NB4 (cell line): ENCODE results near the gene IMP4.

Experiments used
- MYC ChIP-seq: IDR thresholded peaks from 2 replicates; pipeline ENCODE4 v1.6.1; 2011; ENCODE audit warnings: low read depth, low read length
- POLR2A ChIP-seq: IDR thresholded peaks from 2 replicates; pipeline ENCODE4 v1.6.1; 2011; ENCODE audit warnings: mild to moderate bottlenecking; ENCODE audit not compliant: insufficient read length; ENCODE audit errors: extremely low read depth
- TF ChIP-seq, protein P1 (sequence below): IDR thresholded peaks from one replicate; pipeline ENCODE4 v1.5.1; 2012; ENCODE audit warnings: low read depth, low read length

DNA sequence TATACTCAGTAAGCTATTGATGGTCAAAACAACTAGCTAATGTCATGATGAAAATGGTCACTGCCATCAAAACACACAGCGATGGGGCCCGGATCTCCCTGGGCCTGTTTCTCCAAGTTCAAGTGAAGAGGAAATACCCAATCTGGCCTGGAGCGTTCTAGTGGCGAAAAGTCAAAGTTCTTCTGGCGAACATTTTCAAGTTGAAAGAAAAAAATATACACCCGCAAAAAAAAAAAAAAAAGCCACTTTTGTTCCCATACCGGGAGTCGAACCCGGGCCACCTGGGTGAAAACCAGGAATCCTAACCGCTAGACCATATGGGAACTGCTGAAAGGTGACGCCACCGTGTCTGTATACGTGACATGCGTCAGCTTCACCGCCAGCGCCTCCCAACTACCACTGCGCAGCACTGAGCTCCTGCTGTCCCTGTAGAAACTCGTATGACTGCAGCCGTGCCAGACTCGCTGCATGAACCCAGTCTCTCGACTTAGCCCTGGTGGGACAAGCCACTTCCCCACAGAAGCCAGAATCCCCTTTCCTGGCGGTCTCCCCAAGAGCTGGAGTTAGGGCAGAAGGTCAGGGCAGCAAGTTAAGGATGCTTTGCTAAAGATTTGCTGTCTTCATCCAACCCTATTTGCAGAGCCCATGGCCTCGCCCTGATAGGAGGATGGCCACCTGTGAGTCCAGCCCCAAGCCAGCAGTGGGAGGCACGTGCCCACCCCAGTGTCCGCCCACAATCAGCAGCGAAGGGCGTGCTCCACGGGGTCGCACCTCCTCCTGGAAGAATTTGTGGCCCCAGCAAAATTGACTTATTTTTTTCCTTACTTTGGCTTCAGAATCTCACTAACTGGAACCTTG is 5.6 kb upstream of the IMP4 start:
- TF ChIP-seq, protein P1, sequence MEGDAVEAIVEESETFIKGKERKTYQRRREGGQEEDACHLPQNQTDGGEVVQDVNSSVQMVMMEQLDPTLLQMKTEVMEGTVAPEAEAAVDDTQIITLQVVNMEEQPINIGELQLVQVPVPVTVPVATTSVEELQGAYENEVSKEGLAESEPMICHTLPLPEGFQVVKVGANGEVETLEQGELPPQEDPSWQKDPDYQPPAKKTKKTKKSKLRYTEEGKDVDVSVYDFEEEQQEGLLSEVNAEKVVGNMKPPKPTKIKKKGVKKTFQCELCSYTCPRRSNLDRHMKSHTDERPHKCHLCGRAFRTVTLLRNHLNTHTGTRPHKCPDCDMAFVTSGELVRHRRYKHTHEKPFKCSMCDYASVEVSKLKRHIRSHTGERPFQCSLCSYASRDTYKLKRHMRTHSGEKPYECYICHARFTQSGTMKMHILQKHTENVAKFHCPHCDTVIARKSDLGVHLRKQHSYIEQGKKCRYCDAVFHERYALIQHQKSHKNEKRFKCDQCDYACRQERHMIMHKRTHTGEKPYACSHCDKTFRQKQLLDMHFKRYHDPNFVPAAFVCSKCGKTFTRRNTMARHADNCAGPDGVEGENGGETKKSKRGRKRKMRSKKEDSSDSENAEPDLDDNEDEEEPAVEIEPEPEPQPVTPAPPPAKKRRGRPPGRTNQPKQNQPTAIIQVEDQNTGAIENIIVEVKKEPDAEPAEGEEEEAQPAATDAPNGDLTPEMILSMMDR = no peak
- TF ChIP-seq POLR2A (no peak), MYC (no peak)
